ENCODE data around the gene ITGB2. TPM values are rescaled to one million over a fixed set of nuclear protein-coding genes. Genes with fewer than 3 reads are reported as not detected.

The ITGB2 gene
- total RNA-seq, 6 donors from 2014 or later: 73.1 to 435 (median 149) TPM

GRCh38 chr21:44934797-44935532 is 14.3 kb upstream of the ITGB2 start:
- 91 to 94% methylated on average over 7 to 9 of the region's 9 CpGs for WGBS, 2 donors
- peak in 1 of 2 donors; percentile 43 for DNase-seq
- TF ChIP-seq POLR2A (IDR thresholded peaks at IDR 0.05) (no peak), POLR2AphosphoS5 (IDR thresholded peaks at IDR 0.05) (no peak), EP300 (IDR thresholded peaks at IDR 0.05) (no peak)
- TF ChIP-seq, protein P1, sequence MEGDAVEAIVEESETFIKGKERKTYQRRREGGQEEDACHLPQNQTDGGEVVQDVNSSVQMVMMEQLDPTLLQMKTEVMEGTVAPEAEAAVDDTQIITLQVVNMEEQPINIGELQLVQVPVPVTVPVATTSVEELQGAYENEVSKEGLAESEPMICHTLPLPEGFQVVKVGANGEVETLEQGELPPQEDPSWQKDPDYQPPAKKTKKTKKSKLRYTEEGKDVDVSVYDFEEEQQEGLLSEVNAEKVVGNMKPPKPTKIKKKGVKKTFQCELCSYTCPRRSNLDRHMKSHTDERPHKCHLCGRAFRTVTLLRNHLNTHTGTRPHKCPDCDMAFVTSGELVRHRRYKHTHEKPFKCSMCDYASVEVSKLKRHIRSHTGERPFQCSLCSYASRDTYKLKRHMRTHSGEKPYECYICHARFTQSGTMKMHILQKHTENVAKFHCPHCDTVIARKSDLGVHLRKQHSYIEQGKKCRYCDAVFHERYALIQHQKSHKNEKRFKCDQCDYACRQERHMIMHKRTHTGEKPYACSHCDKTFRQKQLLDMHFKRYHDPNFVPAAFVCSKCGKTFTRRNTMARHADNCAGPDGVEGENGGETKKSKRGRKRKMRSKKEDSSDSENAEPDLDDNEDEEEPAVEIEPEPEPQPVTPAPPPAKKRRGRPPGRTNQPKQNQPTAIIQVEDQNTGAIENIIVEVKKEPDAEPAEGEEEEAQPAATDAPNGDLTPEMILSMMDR (IDR thresholded peaks at IDR 0.05): no peak
- Histone ChIP-seq H3K27me3 (peaks cover 0 to 21% (median 12%) of the 10 kb centered on the region in 4 donors), H3K9me3 (no peaks in the 10 kb centered on the region), H3K4me1 (peaks cover 25 to 42% (median 31%) of the 10 kb centered on the region in 4 donors), H3K27ac (no peak overlapping the region), H3K4me3 (no peak overlapping the region), H3K36me3 (no peaks in the 10 kb centered on the region)
- no peak for ATAC-seq (ENCODE audit: low FRiP score in 2 of 2)

GRCh38 chr21:44934276-44934675 is 13.6 kb upstream of the ITGB2 start:
- 92 to 94% methylated on average over 6 of the region's 6 CpGs for WGBS, 2 donors

DNA sequence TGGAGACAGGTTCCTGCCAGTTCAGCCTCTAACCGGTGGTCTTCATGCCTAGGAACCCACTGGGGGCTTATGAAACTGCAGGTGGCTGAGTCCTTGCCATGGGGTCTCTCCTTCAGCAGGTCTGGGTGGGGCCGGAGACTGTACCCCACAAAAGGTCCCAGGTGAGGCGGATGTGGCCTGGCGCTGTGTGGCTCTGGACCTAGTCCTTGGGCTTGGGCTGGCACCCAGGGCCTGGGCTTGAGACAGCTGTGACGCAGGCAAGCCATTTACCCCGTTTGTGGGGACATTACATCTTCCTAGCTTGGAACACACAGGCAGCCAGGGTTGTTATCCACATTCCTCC is 13.2 kb upstream of the ITGB2 start:
- WGBS, 2 donors: 92 to 95% methylated on average over 5 to 6 of the region's 6 CpGs
- no peak overlapping the region for H3K4me3 ChIP-seq
- TF ChIP-seq POLR2A (IDR thresholded peaks at IDR 0.05) (no peak), POLR2AphosphoS5 (IDR thresholded peaks at IDR 0.05) (no peak), EP300 (IDR thresholded peaks at IDR 0.05) (no peak)
- TF ChIP-seq, protein P1 (IDR thresholded peaks at IDR 0.05): no peak
- peaks cover 0 to 21% (median 12%) of the 10 kb centered on the region in 4 donors for H3K27me3 ChIP-seq
- no peaks in the 10 kb centered on the region for H3K36me3 ChIP-seq
- DNase-seq (peak in 1 of 2 donors; percentile 58), ATAC-seq (ENCODE audit: low FRiP score in 2 of 2) (no peak)
- no peak overlapping the region for H3K27ac ChIP-seq
- peaks cover 21 to 35% (median 28%) of the 10 kb centered on the region in 4 donors for H3K4me1 ChIP-seq
- H3K9me3 ChIP-seq: peaks cover 0 to 2% (median 0%) of the 10 kb centered on the region in 4 donors

More at GRCh38 chr21:44934276-44934675, 13.6 kb upstream of the ITGB2 start:
- ATAC-seq (ENCODE audit: low FRiP score in 2 of 2) (no peak), DNase-seq (no peak)
- Histone ChIP-seq H3K9me3 (peaks cover 0 to 2% (median 0%) of the 10 kb centered on the region in 4 donors), H3K4me1 (peaks cover 25 to 39% (median 30%) of the 10 kb centered on the region in 4 donors), H3K36me3 (no peaks in the 10 kb centered on the region), H3K4me3 (no peak overlapping the region), H3K27ac (no peak overlapping the region), H3K27me3 (peaks cover 0 to 21% (median 12%) of the 10 kb centered on the region in 4 donors)
- no peak for TF ChIP-seq EP300 (IDR thresholded peaks at IDR 0.05)
- TF ChIP-seq, protein P1 (IDR thresholded peaks at IDR 0.05): no peak
- no peak for TF ChIP-seq POLR2A (IDR thresholded peaks at IDR 0.05)
- TF ChIP-seq POLR2AphosphoS5 (IDR thresholded peaks at IDR 0.05): no peak

DNA sequence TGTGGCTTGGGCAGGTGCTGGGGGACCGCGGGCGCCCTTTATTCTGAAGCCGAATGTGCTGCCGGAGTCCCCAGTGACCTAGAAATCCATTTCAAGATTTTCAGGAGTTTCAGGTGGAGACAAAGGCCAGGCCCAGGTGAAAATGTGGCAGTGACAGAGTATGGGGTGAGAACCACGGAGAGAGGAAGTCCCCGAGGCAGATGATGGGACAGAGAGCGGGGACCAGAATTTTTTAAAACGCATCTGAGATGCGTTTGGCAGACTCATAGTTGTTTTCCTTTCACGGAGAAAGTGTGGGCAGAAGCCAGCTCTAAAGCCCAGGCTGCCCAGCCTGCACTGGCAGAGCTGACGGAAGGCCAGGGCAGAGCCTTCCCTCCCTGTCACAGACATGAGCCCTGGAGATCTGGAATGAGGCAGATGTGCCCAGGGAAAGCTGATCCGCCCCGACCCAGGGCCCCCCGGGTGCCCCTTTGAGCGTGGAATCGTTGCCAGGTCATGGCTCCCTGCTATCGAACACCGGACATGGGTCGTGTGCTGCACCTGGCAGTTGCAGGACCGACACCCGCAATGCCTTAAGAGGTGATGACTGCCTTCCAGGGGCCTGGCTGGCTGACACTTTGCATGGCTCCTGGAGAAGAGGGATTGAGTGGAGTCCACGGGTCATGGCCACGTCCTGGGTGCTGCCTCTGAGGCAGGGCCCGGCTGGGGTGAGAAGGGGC is 12.7 kb upstream of the ITGB2 start:
- peaks cover 0 to 21% (median 12%) of the 10 kb centered on the region in 4 donors for H3K27me3 ChIP-seq
- DNase-seq (peak in 1 of 2 donors; percentile 57), ATAC-seq (ENCODE audit: low FRiP score in 2 of 2) (no peak)
- H3K4me1 ChIP-seq: peaks cover 22 to 34% (median 29%) of the 10 kb centered on the region in 4 donors
- 64 to 77% methylated on average over 12 to 25 of the region's 25 CpGs for WGBS, 2 donors
- TF ChIP-seq POLR2A (IDR thresholded peaks at IDR 0.05) (no peak), EP300 (IDR thresholded peaks at IDR 0.05) (no peak), POLR2AphosphoS5 (IDR thresholded peaks at IDR 0.05) (no peak)
- TF ChIP-seq, protein P1 (IDR thresholded peaks at IDR 0.05): no peak
- H3K9me3 ChIP-seq: peaks cover 0 to 2% (median 0%) of the 10 kb centered on the region in 4 donors
- H3K27ac ChIP-seq: peak overlapping the region in 1 of 4 donors; percentile 74
- H3K36me3 ChIP-seq: no peaks in the 10 kb centered on the region
- peak overlapping the region in 2 of 4 donors; percentile 55 for H3K4me3 ChIP-seq
